ENCODE measurements around the gene SYDE1.

- no peak for TF ChIP-seq CTCF (IDR thresholded peaks at IDR 0.05)
- no peak for TF ChIP-seq POLR2A (IDR thresholded peaks at IDR 0.05)
These were observed 3.2 kb downstream of the SYDE1 start for GRCh38 chr19:15110418-15110815.

Measured in uterus (tissue), 2 donors.